NCI-H1694 (cell line): ENCODE results near the gene RNU2-63P.
"Not testable (repeated sequence)": the region's sequence is repeated elsewhere in the genome, so short reads cannot be mapped to it uniquely, and the experiment has no call there.

Source experiments
- DNase-seq: peaks from one replicate; lab custom pipeline; 2025; lab: John Stamatoyannopoulos, UW

The RNU2-63P gene

DNA sequence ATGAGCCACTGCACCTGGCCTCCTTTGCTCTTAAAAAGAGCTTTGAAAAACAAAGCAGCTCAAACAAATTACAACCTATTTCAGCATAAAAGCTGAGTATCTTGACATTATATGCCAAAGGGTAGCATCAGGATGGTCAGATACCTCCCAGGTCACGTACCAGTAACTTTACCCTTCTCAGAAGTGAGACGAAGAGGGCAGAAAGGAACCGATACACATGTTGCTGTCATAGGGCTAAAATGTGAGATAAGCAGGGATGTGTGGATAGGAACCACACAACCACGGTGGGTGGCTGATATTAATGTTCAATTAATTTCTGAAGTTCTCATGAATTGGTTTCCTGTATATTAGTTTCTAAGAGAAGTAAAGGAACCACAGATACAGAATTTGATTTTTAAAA, 12.6 kb upstream of the RNU2-63P start:
- DNase-seq: no peak

DNA sequence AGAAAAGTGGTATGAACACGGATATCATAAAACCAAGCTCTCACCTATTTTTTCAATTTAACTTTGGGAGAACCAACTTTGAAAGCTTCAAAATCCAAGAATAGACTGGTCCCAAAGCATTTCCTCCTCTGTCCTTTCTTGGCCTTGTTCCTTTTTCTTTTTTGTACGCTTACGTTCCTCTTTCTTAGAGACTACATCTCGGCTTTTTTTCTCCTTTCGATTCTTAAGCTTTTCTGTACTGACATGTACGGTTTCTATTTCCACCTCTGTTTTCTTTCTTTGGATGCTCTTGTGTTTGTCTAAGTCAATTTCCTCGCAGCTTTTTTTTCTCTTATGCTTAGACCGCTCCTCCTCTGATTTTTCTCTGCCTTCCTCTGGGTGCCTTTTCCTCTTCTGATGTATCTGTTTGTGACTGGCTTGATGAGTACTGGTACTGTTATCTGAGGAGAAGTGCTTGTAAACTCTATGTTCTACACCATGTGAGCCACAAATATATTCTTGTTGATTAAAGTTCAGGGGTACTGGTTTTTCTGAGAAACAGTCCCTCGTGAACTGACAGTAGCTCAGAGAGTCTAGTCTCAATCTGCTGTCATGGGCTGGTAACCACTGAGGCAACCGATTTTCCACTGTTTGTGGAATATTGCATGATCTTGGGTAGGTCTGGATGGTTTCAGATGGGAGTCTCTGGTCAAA, 11.5 kb upstream of the RNU2-63P start:
- no peak for DNase-seq

DNA sequence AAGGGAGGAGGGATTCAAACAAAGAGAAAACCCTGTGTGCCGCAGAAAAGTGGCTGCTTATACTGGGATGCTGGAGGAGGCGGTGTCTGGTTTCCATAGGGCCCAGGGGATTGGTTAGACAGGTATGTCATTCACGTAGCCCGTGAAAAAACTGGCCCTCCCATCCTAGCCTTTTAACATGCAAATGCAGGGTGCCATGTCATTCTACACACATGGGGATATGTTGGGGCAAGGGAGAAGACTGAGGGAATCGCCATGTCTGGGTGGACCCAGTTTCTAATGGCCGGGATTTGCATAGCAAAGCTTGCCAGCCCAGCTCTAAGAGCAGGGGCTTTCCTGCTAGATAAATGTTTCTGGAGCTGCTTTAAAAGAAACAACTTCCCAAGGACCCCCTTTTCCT, 8.2 kb upstream of the RNU2-63P start:
- no peak for DNase-seq

DNA sequence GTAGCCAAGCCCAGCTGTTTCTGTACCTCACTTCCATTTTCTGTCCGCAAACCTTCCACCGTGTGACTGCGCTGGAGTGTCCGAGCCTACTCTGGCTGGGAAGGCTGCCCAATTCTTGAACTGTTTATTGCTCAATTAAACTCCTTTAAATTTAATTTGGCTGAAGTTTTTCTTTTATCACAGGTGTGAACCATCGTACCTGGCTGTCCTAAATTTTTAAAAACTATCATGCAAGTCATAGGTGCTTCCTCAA, 6.2 kb upstream of the RNU2-63P start:
- DNase-seq: no peak

DNA sequence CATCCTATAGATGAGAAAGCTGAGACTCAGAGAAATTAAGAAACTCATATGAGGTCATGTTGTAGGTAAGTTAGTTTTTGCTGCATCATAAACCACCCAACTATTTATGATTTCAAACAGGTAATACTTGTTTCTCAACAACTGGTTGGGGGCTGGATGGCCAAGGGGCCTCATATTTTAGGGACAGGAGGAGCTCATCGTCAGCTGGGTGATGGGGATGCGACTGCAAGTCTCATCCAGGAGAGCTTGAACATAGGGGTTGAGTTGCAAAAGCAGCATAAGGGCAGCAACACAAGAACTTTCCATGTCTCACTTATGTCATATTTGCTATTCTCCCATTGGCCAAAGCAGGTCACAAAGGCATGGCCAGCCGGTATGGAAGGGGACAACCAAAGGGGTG, 3.6 kb upstream of the RNU2-63P start:
- no peak for DNase-seq

DNA sequence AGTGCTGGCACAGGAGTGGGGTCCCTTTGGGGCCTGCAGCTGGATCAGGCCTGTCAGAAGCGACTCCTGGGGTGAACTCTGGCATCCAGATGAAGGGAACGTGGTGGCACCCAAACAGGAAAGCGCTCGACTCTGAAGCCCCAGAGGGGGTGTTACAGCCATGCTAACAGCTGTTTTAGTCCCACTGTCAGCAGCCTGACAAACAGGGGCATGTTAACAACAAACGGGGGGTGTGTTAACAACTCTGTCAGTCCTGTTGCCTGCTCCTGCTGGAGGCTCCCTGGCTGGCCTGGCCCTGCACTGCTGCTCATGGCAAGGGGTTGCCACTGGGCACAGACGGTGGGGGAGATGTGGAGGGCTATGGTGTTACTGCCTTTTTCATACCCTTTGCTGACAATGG, 2.6 kb upstream of the RNU2-63P start:
- no peak for DNase-seq

DNA sequence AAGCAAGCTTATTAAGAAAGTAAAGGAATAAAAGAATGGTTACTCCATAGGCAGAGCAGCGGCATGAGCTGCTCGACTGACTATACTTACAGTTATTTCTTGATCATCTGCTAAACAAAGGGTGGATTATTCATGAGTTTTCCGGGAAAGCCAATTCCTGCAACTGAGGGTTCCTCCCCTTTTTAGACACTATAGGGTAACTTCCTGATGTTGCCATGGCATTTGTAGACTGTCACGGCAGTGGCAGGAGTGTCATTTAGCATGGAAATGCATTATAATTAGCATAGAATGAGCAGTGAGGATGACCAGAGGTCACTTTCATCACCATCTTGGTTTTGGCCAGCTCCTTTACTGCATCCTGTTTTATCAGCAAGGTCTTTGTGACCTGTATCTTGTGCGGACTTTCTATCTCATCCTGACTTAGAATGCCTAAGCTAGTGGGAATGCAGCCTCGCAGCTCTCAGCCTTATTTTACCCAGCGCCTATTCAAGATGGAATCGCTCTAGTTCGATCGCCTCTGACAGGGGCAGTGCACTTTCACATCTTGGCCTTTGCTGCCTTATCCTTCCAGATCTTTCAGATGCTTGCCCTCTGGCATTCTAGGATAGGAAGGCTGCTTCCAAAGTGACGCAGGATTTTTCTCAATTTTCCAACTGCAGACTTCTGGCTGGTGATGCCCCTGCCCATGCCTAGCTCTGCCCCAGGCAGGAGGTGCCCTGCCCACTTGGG, 1.9 kb upstream of the RNU2-63P start:
- not testable (repeated sequence) for DNase-seq

DNA sequence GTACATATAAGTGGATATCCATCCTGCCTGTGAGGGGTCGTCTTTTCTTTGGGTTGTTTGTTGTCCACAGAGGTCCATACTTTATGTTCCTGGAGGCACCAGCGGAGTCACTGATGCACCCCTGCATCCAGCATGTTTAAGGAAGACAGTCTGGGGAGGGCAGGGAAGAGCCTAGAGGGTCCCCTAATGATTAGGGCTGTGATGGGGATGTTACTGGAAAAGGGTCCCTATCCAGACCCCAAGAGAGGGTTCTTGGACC, 1.4 kb upstream of the RNU2-63P start:
- not testable (repeated sequence) for DNase-seq

DNA sequence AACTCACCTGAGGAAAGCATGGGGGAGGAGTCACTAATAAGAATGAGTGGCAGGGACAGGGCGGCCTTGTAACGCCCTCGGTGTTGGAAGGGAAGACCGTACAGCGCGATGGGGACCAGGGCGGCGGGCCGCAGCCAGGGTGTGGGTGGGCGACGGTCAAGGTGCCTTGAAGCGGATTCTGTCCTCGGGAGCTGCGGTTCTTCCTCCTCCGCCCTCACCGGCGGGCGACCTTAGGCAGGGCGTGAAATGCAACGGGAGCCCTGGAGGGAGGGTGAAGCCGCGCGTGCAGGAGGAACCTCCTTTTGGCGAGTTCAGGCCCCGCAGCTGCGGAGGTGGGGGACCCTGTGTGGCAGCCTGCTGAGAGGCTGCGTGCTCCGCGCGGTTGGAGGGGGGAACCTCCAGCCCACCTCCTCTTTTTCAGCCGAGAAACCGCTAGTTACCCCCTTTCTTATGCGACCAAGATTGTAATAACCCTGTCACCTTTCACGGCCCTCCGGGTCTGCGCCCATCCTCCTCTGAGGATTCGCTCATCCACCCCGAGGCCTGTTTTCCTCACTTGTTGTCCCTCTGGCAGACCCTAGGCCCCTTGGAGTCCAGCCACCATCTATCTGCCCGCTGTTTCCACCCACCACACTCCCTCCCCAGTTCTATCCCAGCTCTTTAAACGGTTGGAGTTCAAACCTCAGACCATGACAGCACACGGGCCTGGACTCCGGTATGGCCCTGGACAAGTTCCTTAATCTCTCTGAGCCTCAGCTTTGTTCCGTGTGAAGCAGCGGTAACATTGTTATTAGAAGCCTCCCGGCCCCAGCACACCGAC, 823 bp upstream of the RNU2-63P start:
- no peak for DNase-seq

DNA sequence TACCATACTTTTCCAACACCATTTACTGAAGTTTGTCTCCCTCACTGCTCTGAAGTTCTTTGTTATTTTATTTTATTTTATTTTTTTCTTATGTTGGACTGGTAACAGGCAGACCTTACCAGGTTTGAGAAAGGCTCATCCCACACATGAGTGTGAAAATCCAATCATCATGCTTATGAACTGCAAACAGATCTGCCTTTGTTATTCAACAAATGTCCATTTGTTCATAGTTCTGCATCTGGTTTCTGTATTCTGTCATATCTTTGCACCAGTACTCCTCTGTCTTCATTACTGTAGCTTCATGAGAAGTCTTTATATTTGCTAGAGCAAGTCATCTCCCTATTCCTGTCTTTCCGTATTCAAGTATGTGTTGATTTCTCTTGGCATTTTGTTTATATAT, 5.3 kb downstream of the RNU2-63P start:
- no peak for DNase-seq

DNA sequence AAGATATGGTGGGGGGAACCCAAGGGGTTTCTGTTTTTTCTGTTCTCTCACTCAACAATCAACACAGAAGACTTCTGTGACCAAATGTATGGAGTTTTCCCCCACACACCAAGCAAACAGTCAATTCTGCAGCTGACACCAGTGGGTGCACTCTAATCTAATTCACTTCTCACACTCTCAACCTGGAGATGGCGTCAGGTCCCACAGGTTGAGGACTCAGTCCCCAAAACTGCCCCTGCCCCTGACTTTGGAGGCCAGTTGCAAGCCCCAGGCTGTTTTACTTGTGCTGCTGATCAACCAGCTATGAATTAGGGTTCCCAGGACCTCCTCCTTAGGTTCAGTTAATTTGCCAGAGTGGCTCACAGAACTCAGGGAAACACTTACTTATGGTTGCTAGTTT, 6.2 kb downstream of the RNU2-63P start:
- DNase-seq: no peak

DNA sequence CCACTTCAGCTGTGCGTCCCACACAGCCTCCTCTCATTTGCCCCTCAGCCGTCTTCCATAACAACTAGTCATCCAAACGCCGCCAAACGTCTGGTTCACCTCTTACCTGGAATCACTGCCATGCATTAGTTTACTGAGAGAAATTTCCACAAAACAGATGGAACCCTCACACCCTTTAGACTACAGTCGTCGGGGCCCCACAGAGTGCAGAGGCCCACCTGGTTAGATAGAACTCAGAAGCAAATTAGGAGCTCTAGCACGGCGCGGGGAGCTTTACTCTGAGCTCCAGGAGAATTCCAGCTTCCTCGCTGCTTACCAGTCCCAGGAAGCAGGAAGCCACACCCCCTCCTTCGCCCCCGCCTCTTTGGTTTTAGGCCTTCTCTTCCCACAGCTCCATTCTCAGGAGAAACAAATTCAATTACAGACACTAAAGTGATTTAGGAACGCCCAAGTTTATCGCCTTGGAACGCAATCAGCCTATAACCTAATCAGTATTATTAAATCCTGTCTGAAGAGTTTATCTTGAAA, 9.4 kb downstream of the RNU2-63P start:
- no peak for DNase-seq

DNA sequence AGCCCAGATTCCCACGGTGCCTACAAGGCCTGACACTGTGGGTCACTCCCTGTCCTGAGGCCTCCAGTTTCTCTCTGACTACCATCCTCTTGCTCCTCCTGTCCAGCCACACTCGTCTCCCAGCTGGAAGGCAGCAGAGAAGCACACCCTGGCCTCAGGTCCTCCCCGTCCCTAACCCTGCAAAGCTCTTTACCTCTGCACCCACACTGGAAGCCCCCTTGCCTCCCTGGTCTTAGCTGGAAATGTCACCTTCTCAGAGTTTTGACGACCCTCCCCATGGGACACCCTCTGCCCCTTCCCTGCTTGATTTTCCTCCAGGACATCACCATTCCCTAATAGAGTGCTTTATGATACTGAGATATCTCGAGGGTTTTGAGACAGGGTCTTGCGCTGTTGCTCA, 10.6 kb downstream of the RNU2-63P start:
- DNase-seq: no peak

DNA sequence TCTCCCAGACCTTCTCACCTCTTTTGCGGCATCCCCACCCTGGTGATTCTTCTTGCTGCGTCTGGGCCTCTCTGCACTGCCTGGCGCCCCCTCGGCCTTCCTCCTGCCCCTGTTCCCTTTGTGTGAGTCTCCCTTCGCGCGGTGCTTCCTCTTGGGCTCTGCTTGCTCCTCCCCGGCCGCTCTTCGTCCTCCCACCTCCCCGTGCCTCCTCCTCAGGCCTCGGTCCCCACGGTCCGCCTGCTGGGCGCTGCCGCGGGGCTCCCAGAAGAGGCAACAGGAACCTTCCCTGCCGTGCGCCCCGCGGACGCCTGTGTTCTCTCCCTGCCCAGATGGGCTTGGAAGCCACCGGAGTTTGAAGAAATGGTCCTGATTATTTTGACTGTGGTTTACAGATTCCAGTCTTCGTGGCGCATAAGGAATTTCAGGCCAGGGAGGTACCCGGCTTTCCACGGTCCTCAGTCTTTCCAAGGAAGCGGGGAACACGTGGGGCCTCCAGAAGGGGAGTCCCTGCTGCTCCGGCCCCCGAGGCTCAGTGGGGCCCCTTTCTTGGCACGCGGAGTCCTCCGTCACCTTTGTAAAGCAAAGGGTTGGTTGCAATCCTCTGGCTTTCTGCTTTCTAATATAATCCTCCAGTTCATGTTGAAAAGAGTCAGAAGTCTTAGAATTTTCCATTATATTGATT, 13.1 kb downstream of the RNU2-63P start:
- no peak for DNase-seq

DNA sequence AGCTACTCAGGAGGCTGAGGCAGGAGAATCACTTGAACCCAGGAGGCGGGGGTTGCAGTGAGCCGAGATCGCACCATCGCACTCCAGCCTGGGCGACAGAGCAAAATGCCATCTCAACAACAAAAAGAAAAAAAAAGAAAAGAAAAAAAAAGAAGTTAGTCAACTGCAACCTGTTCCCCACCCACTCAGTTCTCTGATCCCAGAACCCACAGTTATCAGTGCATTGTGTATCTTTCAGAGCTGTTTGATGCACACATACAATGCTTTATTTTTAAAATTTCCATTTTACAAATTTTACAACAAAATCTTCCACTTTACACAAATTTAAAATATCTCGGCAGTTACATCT, 14.0 kb downstream of the RNU2-63P start:
- DNase-seq: no peak

DNA sequence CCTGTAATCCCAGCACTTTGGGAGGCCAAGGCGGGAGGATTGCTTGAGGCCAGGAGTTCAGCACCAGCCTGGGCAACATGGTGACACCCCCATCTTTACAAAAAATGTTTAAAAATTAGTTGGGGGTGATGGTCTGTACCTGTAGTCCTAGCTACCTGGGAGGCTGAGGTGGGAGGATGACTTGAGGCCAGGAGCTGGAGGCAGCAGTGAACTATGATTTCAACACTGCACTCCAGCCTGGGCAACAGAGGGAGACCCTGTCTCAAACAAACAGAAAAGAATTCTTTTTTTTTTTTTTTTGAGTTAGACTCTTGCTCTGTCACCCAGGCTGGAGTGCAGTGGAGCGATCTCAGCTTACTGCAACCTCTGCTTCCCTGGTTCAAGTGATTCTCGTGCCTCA, 15.9 kb downstream of the RNU2-63P start:
- not testable (repeated sequence) for DNase-seq

DNA sequence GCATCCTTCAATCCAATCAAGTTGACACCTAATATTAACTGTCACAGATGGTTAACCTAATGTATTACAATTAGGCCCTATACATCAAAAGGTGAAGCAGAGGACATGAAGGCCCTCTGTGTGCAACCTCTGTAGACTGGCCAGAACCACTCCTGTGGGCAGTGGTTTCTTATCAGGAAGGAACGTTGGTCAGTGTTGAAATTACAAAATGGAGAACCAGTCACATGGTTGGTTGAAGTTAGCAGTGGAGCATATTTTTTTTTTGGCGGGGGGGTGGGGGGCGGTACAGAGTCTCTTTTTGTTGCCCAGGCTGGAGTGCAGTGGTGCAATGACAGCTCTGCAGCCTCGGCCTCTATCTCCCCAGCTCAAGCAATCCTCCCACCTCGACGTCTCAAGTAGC, 19.8 kb downstream of the RNU2-63P start:
- no peak for DNase-seq

DNA sequence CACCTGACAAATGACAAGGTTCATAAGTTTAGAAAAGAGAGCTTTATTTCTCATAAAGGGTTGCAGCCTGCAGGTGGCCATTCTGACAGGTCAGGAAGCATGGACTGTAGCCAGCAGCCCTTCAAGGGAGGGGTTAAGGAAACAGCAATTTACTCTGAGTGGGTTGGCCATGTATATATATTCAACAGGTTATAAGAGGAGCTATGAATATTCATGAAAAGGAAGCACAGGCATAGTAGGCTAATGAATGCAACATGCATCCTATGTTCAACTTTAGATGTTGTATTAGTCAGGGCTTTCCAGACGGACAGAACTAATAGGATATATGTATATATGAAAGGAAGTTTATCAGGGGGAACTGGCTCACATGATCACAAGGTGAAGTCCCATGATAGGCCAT, 20.6 kb downstream of the RNU2-63P start:
- DNase-seq: no peak

DNA sequence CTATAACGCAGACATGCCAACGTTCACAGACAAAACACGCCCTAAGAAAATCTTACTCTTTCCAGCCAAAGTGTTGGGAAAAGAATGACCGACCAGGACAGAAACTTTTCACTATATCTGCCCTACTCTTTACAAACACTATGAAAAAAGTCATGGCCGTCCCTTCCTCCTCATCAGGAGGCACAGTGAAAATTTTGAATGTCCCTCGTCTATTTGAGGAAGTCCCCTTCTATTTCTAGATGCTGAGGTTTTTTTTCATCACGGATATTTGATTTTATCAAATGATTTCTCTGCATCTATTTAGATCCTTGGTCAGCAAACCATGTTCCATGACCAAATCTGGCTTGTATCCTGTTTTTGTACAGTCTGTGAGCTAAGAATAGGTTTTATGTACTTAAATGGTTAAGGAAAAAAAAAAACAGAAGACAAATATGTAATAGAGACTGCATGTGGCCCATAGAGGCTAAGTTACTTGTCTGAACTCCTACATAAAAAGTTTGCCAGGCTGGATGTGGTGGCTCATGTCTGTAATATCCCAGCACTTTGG, 22.0 kb downstream of the RNU2-63P start:
- DNase-seq: not testable (repeated sequence)

DNA sequence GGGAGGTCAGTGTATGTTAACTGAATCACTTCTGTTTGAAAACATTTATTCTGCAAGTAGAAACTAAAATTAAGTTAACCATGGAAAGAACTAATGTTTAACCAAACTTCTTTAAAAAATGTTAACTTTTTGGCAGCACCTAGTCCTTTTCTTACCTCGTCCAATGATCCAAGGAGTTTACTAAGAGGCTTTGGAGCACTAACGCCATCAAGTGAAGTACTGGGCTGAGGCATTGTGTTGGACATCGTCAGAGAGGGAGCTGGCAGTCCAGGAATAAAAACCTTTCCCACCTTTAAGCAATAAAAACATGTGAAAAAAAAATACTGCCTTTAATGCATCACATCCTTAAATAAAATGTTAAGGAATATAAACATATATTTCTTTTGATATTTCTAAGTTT, 23.8 kb downstream of the RNU2-63P start:
- DNase-seq: not testable (repeated sequence)

DNA sequence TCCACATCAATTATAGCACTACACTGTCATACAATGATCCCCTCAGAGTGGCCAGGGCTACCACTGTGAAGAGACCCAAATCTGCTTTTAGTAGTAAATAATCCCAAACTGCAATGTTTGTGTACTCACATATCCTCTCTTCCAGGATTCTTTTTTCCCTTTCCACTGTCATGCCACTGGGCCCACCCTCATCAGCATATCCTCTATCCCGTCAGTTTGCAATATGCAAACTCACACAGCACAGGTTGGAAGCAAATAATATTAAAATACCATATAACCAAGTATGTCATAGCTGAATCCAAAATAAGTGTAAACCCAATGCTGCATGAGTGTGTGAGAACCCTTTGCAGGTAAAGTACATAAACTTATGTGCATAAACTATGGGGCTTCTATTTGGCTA, 28.9 kb downstream of the RNU2-63P start:
- not testable (repeated sequence) for DNase-seq

DNA sequence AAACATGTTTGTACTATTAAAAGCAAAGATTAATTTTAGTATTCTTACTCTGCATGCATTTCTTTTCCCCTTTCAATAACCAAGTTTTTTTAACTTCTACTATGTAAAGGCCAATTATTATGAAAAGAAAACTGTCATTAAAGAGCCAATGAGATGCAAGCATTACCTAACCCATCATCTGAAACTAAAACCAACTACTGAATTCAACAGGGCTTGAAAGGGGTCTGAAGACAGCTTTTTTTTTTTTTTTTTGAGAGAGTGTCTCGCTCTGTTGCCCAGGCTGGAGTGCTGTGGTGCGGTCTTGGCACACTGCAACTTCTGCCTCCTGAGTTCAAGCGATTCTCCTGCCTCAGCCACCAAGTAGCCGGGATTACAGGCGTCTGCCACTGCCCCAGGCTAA, 30.4 kb downstream of the RNU2-63P start:
- DNase-seq: not testable (repeated sequence)

DNA sequence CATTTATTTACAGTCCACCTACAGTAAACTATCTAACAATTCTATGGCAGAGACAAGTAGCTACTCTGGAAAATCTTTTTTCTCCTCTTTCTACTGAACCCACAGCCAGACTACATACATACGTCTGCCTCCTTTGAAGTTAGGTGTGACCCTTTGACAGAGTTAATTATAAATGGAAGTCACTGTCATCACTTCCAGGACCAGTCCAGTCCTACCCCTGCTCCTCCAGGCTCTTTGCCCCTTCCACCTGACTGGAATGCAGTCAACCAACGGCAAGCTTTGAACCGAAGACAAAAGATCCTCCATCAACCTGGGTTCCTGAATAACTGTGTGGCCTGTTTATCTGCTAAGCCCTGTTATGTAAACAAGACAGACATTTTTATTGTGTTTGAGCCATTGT, 35.2 kb downstream of the RNU2-63P start:
- DNase-seq: not testable (repeated sequence)
